ENCODE results near the gene ANO4.

DNA sequence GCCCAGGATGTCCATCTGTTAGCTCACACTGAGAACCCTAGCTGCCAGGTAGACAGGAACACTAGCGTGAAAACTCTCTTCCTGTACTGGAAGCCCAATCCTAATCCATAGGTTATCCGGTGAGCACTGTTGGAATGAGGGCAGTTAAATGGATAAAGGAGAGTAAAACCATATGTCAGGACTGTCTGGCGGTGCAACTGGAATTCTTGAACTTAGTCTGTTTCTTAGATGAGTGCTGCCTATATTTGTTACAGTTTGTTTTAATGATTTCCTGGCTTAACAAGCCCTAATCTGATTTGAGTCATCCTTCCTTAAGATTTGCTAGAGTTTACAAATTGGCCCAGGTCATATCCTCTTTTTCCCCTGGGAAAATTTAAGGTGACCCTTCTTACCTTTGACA lies 104.7 kb downstream of the ANO4 start:
- TF ChIP-seq EZH2 (IDR thresholded peaks at IDR 0.05; ENCODE audit: borderline replicate concordance, low read depth, low read length, severe bottlenecking): no peak
- TF ChIP-seq, protein P1, sequence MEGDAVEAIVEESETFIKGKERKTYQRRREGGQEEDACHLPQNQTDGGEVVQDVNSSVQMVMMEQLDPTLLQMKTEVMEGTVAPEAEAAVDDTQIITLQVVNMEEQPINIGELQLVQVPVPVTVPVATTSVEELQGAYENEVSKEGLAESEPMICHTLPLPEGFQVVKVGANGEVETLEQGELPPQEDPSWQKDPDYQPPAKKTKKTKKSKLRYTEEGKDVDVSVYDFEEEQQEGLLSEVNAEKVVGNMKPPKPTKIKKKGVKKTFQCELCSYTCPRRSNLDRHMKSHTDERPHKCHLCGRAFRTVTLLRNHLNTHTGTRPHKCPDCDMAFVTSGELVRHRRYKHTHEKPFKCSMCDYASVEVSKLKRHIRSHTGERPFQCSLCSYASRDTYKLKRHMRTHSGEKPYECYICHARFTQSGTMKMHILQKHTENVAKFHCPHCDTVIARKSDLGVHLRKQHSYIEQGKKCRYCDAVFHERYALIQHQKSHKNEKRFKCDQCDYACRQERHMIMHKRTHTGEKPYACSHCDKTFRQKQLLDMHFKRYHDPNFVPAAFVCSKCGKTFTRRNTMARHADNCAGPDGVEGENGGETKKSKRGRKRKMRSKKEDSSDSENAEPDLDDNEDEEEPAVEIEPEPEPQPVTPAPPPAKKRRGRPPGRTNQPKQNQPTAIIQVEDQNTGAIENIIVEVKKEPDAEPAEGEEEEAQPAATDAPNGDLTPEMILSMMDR (IDR thresholded peaks at IDR 0.05; ENCODE audit: borderline replicate concordance, extremely low read depth, low read length, poor library complexity, severe bottlenecking): no peak
